Choroid plexus epithelial cell (primary cell): ENCODE measurements around the gene AHCYL1.
"Not testable (repeated sequence)": the region's sequence is repeated elsewhere in the genome, so short reads cannot be mapped to it uniquely, and the experiment has no call there.

Experiments used
- DNase-seq: peaks from one replicate; pipeline ENCODE4 v3.0.0-alpha.2; 2010; ENCODE audit warnings: low read depth
- H3K4me3 ChIP-seq: 2 replicates; pipeline ENCODE4 v1.5.1; 2011; ENCODE audit warnings: low read depth, mild to moderate bottlenecking, control low read depth, low read length, moderate library complexity
- TF ChIP-seq, protein P1 (sequence below): conservative IDR thresholded peaks from 2 replicates; pipeline ENCODE4 v1.5.1; 2011; ENCODE audit warnings: low read depth, mild to moderate bottlenecking, control low read depth, inconsistent platforms, low read length, moderate library complexity

Gene AHCYL1

DNA sequence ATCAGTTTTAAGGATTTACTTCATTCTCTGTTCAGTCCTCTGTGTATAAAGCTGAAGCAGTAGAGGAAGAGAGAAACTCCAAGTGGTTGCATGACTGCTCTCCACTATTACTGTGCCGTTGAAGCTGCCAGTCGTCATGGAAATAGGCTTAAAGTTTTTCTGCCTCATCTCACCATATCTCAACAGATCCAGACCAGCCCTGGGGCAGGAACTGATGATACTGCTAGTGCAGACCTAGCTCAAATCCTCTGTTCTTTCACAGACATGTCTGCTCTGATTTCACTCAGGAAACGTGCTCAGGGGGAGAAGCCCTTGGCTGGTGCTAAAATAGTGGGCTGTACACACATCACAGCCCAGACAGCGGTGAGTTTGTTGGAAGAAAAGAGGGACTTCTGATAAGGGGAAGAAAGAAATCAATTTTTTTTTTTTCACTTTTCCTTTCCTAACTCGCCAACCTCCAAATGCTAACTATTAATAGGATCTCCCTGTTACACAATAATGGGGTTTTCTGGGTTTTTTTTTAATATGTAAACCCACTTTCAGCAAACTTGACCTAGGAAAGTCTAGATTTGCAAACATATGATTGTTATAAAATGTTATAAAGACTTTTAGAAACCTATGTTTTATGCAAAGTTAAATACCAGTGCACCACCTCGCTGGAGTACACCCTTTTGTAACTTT lies 27.7 kb downstream of the AHCYL1 start:
- DNase-seq: no peak
- no peak overlapping the region for H3K4me3 ChIP-seq
- TF ChIP-seq, protein P1, sequence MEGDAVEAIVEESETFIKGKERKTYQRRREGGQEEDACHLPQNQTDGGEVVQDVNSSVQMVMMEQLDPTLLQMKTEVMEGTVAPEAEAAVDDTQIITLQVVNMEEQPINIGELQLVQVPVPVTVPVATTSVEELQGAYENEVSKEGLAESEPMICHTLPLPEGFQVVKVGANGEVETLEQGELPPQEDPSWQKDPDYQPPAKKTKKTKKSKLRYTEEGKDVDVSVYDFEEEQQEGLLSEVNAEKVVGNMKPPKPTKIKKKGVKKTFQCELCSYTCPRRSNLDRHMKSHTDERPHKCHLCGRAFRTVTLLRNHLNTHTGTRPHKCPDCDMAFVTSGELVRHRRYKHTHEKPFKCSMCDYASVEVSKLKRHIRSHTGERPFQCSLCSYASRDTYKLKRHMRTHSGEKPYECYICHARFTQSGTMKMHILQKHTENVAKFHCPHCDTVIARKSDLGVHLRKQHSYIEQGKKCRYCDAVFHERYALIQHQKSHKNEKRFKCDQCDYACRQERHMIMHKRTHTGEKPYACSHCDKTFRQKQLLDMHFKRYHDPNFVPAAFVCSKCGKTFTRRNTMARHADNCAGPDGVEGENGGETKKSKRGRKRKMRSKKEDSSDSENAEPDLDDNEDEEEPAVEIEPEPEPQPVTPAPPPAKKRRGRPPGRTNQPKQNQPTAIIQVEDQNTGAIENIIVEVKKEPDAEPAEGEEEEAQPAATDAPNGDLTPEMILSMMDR: no peak

DNA sequence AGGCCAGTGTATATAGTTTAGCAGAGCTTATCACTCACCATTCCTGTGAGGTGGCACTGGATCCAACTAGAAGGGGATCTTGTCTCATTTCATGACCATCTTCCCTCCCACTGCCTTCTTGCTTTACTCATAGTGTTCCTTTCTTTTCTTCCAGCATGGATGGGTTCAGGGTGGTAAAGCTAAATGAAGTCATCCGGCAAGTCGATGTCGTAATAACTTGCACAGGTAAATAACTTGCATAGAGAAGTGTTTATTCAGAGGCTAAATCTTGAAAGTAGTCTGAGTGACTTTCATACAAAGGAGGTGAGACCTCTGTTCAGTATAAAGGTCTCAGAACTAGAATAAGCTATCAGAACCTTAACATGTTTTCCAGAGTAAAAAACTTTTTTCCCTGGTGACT lies 33.2 kb downstream of the AHCYL1 start:
- no peak for DNase-seq
- TF ChIP-seq, protein P1: no peak
- H3K4me3 ChIP-seq: no peak overlapping the region

DNA sequence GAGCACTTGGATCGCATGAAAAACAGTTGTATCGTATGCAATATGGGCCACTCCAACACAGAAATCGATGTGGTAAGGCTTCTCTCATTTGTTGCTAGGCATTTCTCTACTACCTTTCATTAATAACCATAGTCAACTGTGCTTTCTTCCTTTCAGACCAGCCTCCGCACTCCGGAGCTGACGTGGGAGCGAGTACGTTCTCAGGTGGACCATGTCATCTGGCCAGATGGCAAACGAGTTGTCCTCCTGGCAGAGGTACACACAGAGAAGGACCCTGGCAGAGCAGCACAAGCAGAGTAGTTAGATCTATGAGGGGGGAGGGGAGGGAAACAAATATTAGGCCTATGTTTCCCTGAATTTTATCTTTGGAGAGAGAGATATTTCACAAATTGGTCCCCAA lies 33.8 kb downstream of the AHCYL1 start:
- TF ChIP-seq, protein P1: no peak

DNA sequence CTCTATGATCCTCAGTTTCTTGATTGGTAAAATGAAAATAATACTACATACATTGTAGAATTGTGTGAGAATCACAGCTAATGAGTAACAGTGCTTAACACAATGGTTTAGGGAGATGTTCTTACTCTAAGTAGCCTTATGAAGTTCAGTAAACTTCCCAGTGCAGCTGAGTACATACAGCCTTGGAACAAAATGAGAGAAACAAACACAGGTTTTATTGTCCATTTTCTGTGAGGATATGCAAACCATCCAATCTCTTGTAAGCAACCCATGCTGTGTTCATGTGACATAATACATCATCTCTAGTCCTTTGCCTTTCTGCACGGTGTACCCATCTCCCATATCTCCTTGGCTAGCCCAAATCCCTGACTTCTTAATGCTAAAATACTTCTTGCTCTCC lies 35.2 kb downstream of the AHCYL1 start:
- TF ChIP-seq, protein P1: no peak
- no peak overlapping the region for H3K4me3 ChIP-seq
- DNase-seq: no peak

More for the DNA sequence above, 33.8 kb downstream of the AHCYL1 start:
- no peak overlapping the region for H3K4me3 ChIP-seq
- no peak for DNase-seq

DNA sequence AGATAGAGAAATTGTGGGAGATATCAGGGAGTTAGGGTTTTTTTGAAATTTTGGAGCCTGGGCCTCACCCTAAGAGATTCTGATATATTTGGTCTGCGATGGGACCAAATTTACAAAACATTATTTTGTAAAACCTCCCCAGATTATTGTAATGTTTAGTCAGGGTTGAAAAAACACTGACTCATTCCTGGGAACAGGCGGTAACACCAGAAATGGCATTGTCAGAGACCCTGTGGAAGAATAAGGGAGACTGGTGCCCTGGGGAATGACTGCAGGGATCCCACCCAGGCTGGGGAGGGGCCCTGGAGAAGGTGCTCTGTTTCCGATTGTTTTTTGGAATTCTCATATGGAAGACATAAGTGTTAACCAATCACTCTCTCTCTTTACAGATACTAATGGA lies 36.7 kb downstream of the AHCYL1 start:
- TF ChIP-seq, protein P1: no peak
- no peak for DNase-seq
- H3K4me3 ChIP-seq: no peak overlapping the region

DNA sequence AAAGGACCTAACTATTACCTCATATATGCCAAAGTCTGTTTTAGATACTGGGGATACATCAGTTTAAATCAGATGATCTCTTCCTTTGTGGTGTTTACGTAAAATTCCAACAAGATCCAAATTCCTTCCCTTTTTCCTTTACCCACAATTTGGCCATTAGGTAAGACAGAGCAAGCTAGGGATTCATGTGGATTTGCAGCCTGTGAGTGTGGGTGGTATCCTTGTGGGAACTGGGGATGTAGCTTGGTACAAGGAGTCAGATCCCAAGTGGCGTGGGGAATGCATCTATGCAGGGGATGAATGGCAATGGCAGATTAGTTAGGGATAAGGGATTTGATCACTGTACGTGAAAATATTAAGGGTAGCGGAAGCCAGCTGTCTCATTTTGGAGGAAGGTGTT lies 40.0 kb downstream of the AHCYL1 start:
- no peak overlapping the region for H3K4me3 ChIP-seq
- no peak for DNase-seq
- TF ChIP-seq, protein P1: no peak

DNA sequence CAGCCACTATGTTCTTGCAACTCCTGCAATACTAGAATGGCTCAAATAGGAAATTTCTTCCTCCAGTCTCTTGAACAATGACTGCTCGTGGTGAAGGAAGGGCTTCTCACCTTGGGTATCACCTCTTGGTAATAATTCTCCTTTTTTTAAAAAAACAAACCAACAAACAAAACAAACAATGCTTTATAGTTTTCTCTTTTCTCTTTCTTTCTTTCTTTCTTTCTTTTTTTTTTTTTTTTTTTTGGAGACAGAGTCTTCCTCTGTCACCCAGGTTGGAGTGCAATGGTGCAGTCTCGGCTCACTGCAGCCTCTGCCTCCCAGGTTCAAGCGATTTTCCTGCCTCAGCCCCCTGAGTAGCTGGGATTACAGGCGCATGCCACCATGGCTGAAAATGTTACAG lies 46.1 kb downstream of the AHCYL1 start:
- DNase-seq, H3K4me3 ChIP-seq: not testable (repeated sequence)
